Heart left ventricle (tissue), 16 donors: ENCODE results near the gene BCL2. TPM values are rescaled to one million over a fixed set of nuclear protein-coding genes. Genes with fewer than 3 reads are reported as not detected.

Experiments
- ATAC-seq, 4 donors: fragments of 200-7000 bp; cut with Tn5 transposase; one replicate each; pipeline ENCODE4 v1.9.1; 2020 to 2022; ENCODE audit warnings: moderate library complexity in 4 of 4, mild to moderate bottlenecking in 3 of 4, moderate number of reproducible peaks in 1 of 4
- DNase-seq, 5 donors: peaks; one replicate each; pipeline ENCODE4 v3.0.0-alpha.2; 2020
- H3K27ac ChIP-seq, 12 donors: fragments of 200-600 bp; sonication (generic) in 4 of 12; one replicate each; pipeline versions ENCODE4 v1.5.0 to v1.8.0; 2016 to 2022; ENCODE audit warnings: mild to moderate bottlenecking in 2 of 12
- H3K27me3 ChIP-seq, 9 donors: fragments of 200-600 bp; sonication (generic) in 2 of 9; one replicate each; pipeline versions ENCODE4 v1.5.1 to v1.8.0; 2016 to 2022; ENCODE audit warnings: mild to moderate bottlenecking in 3 of 9
- H3K36me3 ChIP-seq, 9 donors: fragments of 200-600 bp; sonication (generic) in 2 of 9; one replicate each; pipeline versions ENCODE4 v1.5.0 to v1.8.0; 2018 to 2022; ENCODE audit warnings: mild to moderate bottlenecking in 2 of 9
- H3K4me1 ChIP-seq, 12 donors: fragments of 200-600 bp; sonication (generic) in 4 of 12; one replicate each; pipeline versions ENCODE4 v1.5.0 to v1.8.0; 2016 to 2022; ENCODE audit warnings: mild to moderate bottlenecking in 3 of 12
- H3K4me3 ChIP-seq, 12 donors: fragments of 200-600 bp; sonication (generic) in 4 of 12; one replicate each; pipeline versions ENCODE4 v1.5.0 to v1.8.0; 2017 to 2022; ENCODE audit warnings: mild to moderate bottlenecking in 9 of 12, moderate library complexity in 4 of 12
- H3K9me3 ChIP-seq, 12 donors: fragments of 200-600 bp; sonication (generic) in 4 of 12; one replicate each; pipeline versions ENCODE4 v1.5.0 to v1.8.0; 2016 to 2022; ENCODE audit warnings: mild to moderate bottlenecking in 1 of 12
- POLR2A ChIP-seq, 2 donors: fragments of 450-650 bp; IDR thresholded peaks; one replicate each; pipeline ENCODE4 v1.6.1; 2017; ENCODE audit warnings: antibody characterized with exemption in 2 of 2, mild to moderate bottlenecking in 2 of 2, moderate library complexity in 2 of 2
- WGBS, 4 donors: extraction: QIAGEN DNeasy Blood & Tissue Kit in 2 of 4; methylation state at CpG; one replicate each; pipeline versions ENCODE4 v1.1.5 to v1.1.7; 2013 to 2018; 5-methylcytosine and 5-hydroxymethylcytosine counted together
- intact Hi-C, 10 donors: fragments of 100-400 bp; cut with DNase I; formaldehyde crosslinking; loops; one replicate each; pipeline versions ENCODE4 v1.11.1 to v1.14.2; 2022
- polyA plus RNA-seq, 2 donors: library from polyadenylated mRNA; stranded (reverse); fragments of 200-250 nt; gene quantifications; one replicate each; pipeline ENCODE4 v1.2.3, GENCODE V29; 2013
- total RNA-seq, 9 donors: library from RNA; depleted of rRNA in 2 of 9; stranded (reverse); fragments of >200 nt in 2 of 9; fragmentation: NEBNext Ultra II Directional in 3 of 9; extraction: Animal tissue kit (Norgen Biotek cat#: 25700) in 3 of 9; gene quantifications; one replicate each; pipeline versions ENCODE4 v1.1.0 to v1.2.4, GENCODE V29; 2016 to 2023
- TF ChIP-seq, protein P1 (sequence below), 12 donors: fragments of 200-600 bp; sonication (generic) in 4 of 12; IDR thresholded peaks; one replicate each; pipeline versions ENCODE4 v1.5.0 to v1.8.0; 2018 to 2022; ENCODE audit warnings: antibody characterized with exemption in 12 of 12, mild to moderate bottlenecking in 5 of 12
- donor health status: ischemic (EF 13 %, LVEDD 7.1; RV severe dilation, severe dysfunction).
- donor health status: healthy with polysubstance abuse.
- donor health status: DM: no; HTN: yes; CAD: no.
- donor health status: DM: no; HTN: no; CAD: no.
- donor health status: ischemic (EF 25% LVEDD 6.9; RV normal size, moderate dysfunction).
- donor health status: ischemic (EF 25% LVEDD 5.7; RV mildly dilated, moderate dysfunction).
- donor health status: healthy.
- donor health status: DM: yes; HTN: yes; CAD: no.
- donor health status: ischemic (EF 35%, LVEDD 5.7; RV mildly dilated, moderate dysfunction).
- donor health status: nonischemic (EF 11% LVEDD 7.7; RV severe dilation, severe dysfunction).
- donor health status: DM: yes; HTN: yes; CAD: no.
- donor health status: PGD.
- donor health status: ischemic (EF 29% LVEDD 5.4; RV normal size, mild dysfunction).
- donor health status: nonischemic (EF 23%, LVEDD 6.1; RV moderate dilation, normal function).

Gene BCL2
- total and polyA plus RNA-seq, 11 donors = 2.9 to 24.2 (median 8.9) TPM

DNA sequence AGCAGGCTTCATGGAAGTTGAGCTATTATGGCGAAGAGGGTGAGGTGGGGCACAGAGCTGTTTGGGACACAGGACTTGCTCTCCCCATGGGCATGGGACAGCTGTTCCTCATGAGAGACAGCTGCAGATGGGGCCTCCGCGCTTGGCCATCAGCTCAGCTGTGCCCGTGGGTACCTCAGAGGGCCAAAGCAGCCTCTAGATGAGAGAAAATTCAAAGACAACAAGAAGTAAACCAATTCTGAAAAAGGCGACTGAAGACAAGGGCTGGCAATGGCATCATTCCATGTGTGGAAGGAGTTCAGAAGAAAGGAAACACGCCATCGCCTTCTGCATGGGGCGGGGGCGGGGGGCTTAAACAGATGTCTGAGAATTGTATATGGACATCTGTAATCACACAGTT lies 136.2 kb downstream of the BCL2 start:
- no peaks in the 10 kb centered on the region for H3K9me3 ChIP-seq
- DNase-seq (no peak), ATAC-seq (no peak)
- TF ChIP-seq POLR2A (IDR thresholded peaks at IDR 0.05) = no peak
- TF ChIP-seq, protein P1, sequence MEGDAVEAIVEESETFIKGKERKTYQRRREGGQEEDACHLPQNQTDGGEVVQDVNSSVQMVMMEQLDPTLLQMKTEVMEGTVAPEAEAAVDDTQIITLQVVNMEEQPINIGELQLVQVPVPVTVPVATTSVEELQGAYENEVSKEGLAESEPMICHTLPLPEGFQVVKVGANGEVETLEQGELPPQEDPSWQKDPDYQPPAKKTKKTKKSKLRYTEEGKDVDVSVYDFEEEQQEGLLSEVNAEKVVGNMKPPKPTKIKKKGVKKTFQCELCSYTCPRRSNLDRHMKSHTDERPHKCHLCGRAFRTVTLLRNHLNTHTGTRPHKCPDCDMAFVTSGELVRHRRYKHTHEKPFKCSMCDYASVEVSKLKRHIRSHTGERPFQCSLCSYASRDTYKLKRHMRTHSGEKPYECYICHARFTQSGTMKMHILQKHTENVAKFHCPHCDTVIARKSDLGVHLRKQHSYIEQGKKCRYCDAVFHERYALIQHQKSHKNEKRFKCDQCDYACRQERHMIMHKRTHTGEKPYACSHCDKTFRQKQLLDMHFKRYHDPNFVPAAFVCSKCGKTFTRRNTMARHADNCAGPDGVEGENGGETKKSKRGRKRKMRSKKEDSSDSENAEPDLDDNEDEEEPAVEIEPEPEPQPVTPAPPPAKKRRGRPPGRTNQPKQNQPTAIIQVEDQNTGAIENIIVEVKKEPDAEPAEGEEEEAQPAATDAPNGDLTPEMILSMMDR (IDR thresholded peaks at IDR 0.05) = no peak
- WGBS, 4 donors = 91 to 96% (median 94%) methylated on average over 9 of the region's 9 CpGs
- H3K27me3 ChIP-seq = no peaks in the 10 kb centered on the region
- no peaks in the 10 kb centered on the region for H3K36me3 ChIP-seq
- H3K4me1 ChIP-seq = peaks cover 0 to 67% (median 33%) of the 10 kb centered on the region in 12 donors
- H3K27ac ChIP-seq = no peak overlapping the region
- intact Hi-C loops = no loop called here
- H3K4me3 ChIP-seq = no peak overlapping the region

DNA sequence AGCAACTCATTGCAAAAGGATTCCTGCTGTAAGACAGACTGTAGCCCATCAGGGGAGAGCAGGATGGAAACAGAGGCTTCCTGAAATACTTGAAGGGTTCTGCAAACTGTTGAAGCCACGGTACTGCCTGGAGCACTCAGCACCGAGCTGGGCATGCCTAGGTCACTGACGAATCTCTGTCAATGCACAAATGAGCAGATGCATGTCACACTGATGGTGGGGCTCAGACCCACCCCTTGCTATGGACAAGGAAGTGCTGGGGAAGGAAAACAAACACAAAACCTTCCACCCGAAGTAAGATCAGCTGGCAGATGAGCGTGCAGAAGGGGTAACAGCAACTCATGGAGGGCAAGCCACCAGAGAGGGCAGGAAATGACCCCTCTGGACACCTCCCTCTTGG lies 136.7 kb downstream of the BCL2 start:
- Histone ChIP-seq H3K27me3 (no peaks in the 10 kb centered on the region), H3K9me3 (no peaks in the 10 kb centered on the region), H3K36me3 (no peaks in the 10 kb centered on the region), H3K4me1 (peaks cover 0 to 69% (median 32%) of the 10 kb centered on the region in 12 donors), H3K27ac (no peak overlapping the region), H3K4me3 (no peak overlapping the region)
- DNase-seq (no peak), ATAC-seq (no peak)
- TF ChIP-seq, protein P1 (IDR thresholded peaks at IDR 0.05) = no peak
- no peak for TF ChIP-seq POLR2A (IDR thresholded peaks at IDR 0.05)
- 62 to 69% (median 65%) methylated on average over 5 of the region's 5 CpGs for WGBS, 4 donors
- intact Hi-C loops = no loop called here

GRCh38 chr18:63182310-63182772 lies 137.2 kb downstream of the BCL2 start:
- H3K4me3 ChIP-seq = no peak overlapping the region
- peak in 1 of 4 donors; percentile 26 for ATAC-seq
- peak in 2 of 5 donors; percentile 47 to 56 for DNase-seq
- TF ChIP-seq, protein P1 (IDR thresholded peaks at IDR 0.05) = no peak
- TF ChIP-seq POLR2A (IDR thresholded peaks at IDR 0.05) = no peak
- no peaks in the 10 kb centered on the region for H3K36me3 ChIP-seq
- H3K4me1 ChIP-seq = peaks cover 0 to 70% (median 28%) of the 10 kb centered on the region in 12 donors
- peak overlapping the region in 1 of 12 donors; percentile 6 for H3K27ac ChIP-seq
- no peaks in the 10 kb centered on the region for H3K27me3 ChIP-seq
- H3K9me3 ChIP-seq = no peaks in the 10 kb centered on the region
- intact Hi-C loops = no loop called here
- 40 to 64% (median 44%) methylated on average over 5 of the region's 5 CpGs for WGBS, 4 donors

DNA sequence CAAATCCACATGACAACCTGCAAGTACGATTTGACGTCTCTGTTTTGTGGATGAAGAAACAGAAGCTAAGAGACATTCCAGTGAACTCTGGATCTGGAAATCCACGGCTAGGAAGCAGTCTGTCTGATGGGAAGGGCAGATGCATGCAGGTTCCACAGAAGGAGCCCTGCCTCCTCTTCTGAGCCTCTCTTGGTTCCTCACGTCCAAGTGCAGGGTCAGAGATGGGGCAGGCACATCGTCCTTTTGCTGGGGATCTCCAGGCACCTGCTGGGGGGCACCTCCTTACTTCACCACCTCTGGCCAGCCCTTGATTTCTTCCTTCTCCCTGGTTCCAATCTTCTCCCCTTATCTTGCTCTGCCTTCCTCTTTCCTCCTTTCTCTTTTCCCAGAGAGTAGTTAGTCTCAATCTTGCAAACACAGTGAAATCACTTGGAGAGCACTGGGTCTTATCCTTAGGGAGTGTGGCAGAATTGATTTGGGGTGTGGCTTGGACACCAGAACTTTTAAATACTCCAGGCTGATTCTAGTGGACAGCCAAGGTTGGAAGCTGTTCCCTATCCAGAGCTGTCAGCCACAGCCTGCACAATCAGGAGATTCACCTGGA lies 137.8 kb downstream of the BCL2 start:
- Histone ChIP-seq H3K27ac (peak overlapping the region in 2 of 12 donors; percentile 6 to 15), H3K9me3 (no peaks in the 10 kb centered on the region), H3K4me1 (peaks cover 0 to 64% (median 25%) of the 10 kb centered on the region in 12 donors), H3K27me3 (no peaks in the 10 kb centered on the region), H3K36me3 (no peaks in the 10 kb centered on the region), H3K4me3 (no peak overlapping the region)
- intact Hi-C loops = no loop called here
- 48 to 62% (median 51%) methylated on average over 5 of the region's 5 CpGs for WGBS, 4 donors
- ATAC-seq (peak in 1 of 4 donors; percentile 42), DNase-seq (no peak)
- TF ChIP-seq, protein P1 (IDR thresholded peaks at IDR 0.05) = no peak
- no peak for TF ChIP-seq POLR2A (IDR thresholded peaks at IDR 0.05)
